ENCODE measurements around the gene IL22RA2.
A peak's percentile ranks its signal among the peaks of the same experiment; 100 is the strongest.

The IL22RA2 gene

DNA sequence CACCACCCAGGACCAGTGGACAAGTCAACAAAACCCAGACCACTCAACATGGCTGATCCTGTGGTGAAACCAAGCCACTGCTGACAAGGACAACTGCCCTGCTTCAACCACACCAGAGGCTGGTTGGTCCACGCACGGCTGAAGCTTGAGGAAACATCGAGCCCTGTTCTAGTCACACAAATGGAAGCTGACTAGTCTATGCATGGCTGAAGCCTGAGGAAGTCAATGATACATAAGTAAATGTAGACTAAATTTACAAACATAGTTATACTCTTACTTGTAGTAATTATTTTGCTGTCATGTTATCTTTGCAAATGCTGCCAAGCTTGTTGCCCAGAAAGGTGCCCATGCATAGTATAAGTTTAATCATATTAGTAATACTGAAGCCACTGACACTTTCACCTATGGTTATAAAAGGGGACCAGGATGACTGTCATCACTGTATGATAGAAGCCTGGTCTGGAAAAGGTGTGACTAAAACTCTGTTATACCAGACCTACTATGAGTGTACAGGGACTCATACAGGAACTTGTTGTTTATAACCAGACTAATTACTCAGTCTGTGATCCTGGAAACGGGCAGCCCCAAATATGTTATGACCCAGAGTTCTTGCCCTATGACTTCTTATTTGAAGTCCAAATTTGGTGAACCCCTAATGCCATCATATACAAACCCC is 5.6 kb downstream of the IL22RA2 start:
- DNase-seq (ENCODE audit: low read depth in 2 of 2) = no peak

DNA sequence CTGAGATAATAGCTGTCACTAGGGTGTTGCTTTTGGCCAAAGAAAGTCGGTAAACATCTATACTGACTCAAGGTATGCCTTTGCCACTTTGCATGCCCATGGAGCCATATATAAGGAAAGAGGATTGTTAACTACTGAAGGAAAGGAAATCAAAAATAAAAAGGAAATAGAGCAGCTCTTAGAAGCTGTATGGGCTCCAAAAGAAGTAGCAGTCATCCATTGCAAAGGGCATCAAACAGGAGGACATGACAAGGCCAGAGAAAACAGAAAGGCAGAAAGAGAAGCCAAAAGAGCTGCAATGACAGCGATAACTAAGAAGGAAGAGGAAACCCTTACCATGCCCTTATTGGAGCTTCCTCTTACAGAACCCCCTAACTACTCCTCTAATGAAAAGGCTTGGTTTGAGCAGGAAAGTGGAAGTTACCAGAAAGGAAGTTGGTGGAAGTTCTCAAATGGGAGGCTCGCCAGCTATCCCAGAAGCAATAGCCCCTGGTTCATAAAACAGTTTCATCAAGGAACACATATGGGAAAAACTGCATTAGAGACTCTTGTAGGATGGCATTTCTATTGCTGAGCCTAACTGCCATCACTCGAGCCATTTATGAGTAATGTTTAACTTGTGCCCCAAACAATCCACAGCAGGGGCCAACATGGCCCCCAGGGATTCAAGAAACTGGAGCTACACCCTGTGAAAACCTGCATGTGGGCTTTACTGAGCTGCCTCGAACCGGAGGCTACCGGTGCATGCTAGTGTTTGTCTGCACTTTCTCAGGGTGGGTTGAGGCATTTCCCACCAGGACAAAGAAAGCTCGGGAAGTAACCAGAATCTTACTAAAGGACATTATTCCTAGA is 7.0 kb downstream of the IL22RA2 start:
- no peak for DNase-seq (ENCODE audit: low read depth in 2 of 2)

DNA sequence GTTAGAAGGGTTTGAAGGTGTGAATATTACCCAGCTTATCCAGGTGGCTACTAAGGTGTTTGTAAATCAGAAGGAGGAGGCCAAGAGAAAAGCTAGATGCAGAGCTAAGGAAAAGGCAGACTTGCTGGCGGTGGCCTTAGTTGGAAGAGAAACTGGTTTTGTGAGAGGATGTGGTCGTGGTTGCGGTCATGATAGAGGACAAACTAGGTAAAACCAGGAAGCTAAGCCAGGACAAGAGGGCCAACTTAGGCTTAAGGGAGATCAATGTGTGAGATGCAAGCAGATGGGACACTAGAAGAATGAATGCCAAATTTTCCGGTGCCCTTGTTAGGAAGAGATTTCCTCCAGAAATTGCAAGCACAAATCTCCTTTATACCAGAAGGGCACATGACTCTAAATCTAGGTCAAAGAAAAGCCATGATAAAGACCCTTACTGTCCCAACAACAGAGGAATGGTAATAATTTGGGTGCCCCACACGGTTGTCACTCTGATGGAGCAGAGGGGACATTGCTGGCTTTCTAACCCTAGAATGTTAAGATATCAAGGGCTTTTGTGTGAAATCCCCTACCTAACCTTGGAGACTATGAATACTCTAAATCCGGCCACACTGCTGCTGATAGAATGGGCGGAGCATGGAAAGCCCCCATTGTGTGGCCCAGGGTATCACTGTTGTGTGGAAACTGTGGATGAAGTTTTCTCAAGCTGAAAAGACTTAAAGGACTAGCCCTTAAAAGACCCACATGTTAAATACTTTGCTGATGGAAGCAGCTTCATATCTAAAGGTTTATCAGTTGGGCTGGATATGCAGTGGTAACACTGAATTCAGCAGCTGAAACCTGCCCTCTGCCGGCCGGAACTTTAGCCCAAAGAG is 7.8 kb downstream of the IL22RA2 start:
- peak in 1 of 2 donors; percentile 10 for DNase-seq (ENCODE audit: low read depth in 2 of 2)

DNA sequence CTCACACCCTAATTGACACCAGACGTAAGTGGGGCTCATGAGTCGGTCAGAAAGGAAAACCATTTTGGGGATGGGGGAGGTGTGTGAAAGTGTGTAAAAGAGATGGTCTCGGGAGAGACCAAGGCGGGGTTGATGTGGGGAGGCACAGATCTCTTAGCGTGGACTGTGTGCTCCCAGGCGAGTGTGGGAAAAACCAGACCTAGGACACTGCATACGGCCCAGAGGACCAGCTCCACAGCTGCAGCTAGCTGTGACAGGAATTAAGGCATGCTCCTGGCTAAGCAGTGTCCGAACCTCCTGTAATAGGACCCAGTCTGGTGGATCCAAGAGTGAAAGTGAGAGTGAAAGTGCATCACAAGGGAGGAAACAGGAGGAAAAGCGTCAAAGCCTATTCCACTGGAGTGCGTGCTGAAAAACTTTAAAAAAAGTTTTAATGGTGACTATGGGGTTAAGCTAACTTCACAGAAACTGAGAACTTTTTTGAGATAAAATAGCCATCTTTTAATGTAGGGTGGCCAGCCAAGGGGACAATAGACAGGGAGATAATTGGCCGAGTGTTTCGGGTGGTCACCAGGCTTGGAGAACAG is 9.6 kb downstream of the IL22RA2 start:
- no peak for DNase-seq (ENCODE audit: low read depth in 2 of 2)

DNA sequence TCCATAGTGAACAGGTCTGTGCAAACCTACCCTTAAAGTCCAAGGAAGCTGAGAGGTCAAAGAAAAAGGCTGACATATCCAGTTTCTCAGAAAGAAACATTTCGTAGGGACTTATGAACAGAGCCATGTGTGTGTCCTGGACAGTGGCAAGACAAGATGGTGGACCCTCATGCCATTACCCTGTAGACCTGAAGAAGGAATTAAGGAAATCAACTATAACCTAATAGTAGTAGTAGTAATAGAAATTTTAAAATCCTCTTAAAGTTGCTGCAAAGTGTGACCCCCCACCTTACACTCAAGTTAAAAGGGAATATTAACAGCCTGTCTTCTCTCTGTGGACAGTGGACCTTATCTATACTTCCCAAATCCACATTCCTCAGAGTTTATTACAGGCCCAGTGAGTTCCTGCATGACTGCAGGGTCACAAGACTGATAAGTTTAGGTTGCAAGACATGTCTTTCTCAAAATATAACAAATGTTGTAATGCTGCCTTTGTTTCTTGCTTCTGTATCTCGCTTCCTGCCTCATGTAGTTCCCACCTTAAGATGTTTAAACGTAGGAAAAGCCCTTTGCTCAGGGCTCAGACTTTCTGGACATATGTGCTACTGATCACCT is 10.6 kb downstream of the IL22RA2 start:
- no peak for DNase-seq (ENCODE audit: low read depth in 2 of 2)

DNA sequence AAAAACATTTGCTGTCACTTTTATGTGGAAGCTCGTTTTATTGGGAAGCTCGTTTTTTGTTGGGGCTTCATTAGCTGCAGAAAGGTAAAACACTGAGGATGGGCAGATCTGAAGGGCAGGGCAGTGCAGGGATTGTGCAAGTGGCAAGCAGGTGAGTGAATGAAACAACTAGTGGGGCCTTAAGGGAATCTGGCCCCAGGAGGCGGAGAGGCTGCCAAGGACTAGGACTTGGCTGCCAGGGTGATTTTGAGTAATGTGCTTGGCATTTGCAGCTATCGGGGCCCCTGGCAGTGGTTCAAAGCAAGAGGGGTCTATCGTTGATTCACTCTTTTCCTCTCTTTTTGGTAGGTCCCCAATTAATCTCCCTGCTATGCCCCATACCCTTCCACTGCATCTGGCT is 11.5 kb downstream of the IL22RA2 start:
- no peak for DNase-seq (ENCODE audit: low read depth in 2 of 2)

DNA sequence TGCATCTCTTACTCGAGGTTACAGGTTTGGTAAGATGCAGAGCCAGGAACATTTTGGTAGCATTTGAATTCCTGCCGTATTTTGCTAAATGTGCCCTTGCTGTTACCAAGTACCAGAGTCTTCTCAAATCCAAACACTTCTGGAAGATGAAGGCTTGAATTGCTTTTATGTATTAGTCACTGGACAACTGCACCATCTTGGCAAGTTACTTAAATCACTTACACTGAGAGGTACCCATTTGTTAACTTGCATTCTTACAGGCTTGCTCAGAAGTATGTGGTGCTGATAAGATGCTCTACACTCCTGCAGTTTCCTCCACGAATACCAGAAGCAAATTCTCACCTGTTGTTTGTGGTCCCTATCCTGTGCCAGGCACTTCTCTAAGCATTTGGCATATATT is 12.7 kb downstream of the IL22RA2 start:
- DNase-seq (ENCODE audit: low read depth in 2 of 2) = no peak

DNA sequence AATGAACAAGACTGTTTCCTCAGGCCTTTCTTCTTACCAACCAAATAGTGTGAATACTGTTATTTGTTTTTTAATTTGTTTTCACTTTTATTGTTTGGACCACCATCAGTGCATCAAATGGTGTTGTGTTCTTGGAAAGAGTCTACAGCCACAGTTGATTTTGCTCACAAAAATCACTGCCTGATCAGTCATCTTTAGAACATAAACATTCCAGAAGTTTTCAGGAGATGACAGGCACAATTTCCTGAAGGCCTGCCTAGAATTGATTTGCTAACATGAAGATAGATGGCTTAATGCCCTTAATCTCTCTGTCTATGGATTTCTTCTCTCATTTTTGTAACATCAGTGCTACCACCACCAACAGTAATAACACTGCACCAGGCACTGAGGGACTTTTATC is 13.5 kb downstream of the IL22RA2 start:
- no peak for DNase-seq (ENCODE audit: low read depth in 2 of 2)

DNA sequence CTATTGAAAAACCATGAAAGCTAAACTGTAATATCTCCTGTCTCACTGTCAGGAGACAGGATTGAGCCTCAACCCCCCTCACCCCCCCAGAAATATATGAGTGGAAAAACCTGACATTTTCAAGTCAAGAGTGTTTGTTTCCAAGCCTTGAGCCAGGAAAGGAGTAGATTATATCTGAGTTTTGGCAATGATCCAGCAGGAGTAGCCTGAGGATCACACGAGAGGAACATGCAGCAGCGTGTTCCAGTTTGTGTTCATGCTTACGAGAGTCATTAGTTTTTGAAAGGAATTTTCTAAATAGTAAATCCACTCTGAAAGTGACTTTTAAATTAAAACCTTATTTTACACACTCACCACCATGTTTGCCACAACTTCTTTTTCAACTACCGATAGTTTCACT is 15.8 kb downstream of the IL22RA2 start:
- DNase-seq (ENCODE audit: low read depth in 2 of 2) = no peak

DNA sequence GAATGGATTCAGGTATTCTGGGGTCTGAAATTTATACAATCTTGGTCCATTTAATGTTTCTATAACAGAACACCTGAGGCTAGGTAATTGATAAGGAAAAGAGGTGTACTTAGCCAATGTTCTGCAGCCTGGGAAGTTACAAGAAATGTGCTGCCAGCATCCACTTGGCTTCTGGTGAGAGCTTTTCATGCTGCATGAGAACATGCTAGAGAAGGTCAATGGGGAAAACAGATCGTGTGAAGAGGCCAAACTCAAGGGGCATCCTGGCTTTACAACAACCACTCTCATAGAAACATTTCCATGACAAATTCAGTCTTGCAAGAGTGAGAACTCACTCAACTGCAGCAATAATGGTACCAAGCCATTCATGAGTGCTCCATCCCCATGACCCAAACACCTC is 16.8 kb downstream of the IL22RA2 start:
- no peak for DNase-seq (ENCODE audit: low read depth in 2 of 2)

DNA sequence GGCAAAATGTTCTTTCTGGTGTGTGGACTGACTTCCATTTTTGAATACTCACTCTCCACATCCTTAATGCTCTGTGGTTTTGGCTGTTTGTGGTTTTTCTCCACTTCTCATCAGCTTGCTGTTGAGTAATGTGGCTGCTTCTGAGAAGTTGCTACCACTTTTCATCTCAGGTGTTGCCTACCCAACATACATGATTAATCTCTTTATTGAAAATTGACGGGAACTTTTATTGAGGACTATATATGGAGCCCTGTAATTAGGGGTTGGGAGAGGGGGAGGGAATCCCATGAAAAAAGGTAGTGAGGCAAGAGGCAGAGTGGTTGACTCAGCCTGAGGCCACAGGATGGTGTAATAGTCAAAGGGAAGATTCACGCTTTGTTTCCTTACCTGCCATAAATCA is 17.6 kb downstream of the IL22RA2 start:
- no peak for DNase-seq (ENCODE audit: low read depth in 2 of 2)

DNA sequence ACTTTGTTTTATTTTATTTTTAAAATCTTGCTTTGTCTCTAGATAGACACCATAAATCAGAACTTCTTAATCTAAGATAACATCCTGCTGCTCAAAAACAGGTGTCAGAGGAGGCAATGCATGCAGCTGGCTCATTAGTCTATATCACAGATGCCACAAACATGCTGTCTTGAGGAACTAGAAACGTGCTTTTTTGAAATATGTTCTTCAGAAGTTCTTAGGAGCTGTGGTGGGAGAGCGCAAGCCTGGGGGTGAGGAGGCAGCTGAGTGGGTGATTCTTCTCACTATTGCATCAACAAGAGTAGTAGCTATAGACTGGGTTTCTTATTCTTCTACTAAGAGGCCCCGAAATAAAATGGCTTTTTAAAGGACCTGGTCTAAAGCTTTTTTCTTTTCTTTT is 23.4 kb downstream of the IL22RA2 start:
- no peak for DNase-seq (ENCODE audit: low read depth in 2 of 2)

DNA sequence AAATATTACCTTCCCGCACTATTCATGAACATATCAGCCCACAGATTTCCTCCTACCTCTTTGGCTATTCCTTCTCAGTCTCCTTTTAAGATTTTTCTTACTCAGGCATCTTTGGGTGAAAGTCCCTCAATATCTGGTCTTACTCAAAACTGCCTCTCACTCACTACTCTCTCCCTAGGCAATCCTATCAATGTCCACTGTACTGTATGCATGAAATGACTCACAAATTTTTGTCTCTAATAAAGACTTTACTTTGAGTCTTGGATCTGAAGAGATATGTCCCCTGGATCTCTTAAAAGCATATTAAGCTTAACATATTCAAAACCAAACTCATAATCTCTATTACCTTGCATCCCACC is 24.4 kb downstream of the IL22RA2 start:
- DNase-seq (ENCODE audit: low read depth in 2 of 2) = no peak

DNA sequence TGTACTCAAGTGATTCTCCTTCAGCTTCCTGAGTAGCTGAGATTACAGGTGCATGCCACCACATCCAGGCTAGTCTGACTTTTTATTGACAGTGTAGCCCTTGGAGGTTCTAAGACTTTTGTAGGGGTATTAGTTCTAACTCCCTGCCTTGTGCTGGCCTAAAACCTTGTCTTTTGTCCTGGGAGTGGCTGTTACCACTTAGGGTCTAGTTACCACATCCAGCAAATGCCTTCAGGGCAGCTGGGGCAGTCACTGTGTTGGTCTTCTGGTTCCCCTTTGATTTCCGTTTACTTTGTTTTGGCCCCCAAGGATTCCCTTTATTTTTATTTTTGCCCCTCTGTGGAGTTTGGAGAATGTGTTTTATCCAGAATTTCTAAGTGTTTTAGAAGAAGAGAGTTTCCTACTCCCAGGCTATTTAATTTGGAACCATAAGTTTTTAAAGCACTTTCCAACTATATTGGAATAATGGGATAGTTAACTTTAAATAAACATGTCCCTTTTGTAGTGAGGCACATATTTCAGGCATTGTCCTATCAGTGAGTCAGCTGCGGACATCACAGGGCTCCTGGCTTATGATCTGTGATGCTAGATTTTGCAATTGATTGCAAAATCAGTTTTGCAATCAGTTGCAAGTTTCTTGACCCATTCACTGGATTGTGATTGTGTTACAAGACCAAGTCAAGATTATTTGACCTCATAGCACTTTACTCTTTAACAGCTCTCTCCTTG is 25.0 kb downstream of the IL22RA2 start:
- no peak for DNase-seq (ENCODE audit: low read depth in 2 of 2)

DNA sequence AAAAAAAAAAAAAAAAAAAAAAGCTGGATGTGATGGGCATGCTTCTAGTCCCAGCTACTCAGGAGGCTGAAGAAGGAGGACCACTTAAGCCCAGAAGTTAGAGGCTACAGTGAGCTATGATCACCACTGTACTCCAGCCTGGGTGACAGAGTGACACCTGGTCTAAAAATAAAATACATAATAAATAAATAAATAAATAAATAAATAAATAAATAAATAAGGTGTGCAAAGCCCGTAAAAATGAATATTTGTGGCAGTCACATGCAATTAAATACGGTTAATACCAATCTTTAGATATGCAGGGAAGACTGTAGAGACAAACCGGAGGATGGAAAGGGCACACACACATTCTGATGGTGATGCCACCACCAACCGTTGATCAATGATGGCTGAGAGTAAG is 26.2 kb downstream of the IL22RA2 start:
- no peak for DNase-seq (ENCODE audit: low read depth in 2 of 2)

DNA sequence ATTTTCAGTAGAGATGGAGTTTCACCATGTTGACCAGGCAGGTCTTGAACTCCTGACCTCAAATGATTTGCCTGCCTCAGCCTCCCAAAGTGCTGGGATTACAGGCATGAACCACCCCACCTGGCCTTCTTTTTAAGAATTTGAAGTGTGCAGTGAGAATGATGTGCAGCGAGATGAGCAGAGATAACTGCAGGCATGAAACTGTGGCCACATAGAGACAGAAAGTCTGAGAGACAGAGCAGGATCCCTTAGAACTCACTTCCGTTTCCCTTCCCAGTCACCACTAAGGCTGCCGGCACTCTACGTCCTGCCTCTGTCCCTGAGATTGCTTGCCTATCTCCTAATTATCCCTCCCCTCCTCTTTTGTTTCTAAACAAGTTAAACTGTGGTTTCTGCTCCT is 27.2 kb downstream of the IL22RA2 start:
- no peak for DNase-seq (ENCODE audit: low read depth in 2 of 2)

DNA sequence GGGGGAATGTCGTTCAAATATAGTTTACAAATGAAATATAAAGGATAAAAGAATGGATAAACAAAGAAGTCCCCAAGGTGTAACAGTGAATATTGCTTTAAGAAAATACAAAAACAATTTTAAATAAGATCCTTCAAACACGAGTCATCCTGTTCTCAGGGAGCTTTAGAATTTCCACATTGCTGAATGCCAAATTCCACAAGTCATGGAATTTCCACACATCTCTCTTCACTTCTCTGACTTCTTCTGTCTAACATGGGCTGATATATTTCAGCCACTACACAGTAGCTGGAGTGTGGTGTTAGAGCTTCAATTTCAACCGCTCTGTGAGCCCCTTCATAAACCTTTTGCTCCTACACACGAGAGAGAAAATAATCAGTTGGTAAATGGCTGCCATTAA is 28.0 kb downstream of the IL22RA2 start:
- DNase-seq (ENCODE audit: low read depth in 2 of 2) = no peak

DNA sequence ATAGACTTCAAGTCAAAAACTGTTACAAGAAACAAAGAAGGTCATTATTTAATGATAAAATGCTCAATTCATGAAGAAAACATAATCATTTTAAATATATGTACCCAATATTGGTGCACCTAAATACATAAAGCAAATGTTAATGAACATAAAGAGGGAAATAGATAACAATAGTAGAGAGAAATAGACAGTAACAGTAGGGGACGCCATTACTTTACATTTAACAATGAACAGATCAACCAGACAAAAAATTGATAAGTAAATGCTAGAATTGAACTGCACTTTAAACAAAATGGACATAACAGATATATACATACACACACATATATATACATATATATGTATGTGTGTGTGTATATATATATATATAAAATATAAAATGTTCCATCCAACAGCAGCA is 37.4 kb downstream of the IL22RA2 start:
- DNase-seq (ENCODE audit: low read depth in 2 of 2) = no peak

DNA sequence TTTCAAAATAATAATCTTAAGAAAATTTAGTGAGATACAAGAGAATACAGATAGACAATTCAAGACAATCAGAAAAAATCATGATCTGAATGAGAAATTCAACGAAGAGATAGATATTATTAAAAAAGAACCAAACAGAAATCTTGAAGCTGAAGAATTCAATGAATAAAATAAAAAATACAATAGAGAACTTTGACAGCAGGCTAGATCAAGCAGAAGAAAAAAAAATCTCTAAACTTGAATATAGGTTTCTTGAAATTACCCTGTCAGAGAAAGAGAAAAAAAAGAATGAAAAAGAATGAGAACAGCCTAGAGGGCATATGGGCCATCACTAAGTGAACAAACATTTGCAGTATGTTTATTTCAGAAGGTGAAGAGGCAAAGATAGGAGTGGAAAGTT is 39.0 kb downstream of the IL22RA2 start:
- no peak for DNase-seq (ENCODE audit: low read depth in 2 of 2)

DNA sequence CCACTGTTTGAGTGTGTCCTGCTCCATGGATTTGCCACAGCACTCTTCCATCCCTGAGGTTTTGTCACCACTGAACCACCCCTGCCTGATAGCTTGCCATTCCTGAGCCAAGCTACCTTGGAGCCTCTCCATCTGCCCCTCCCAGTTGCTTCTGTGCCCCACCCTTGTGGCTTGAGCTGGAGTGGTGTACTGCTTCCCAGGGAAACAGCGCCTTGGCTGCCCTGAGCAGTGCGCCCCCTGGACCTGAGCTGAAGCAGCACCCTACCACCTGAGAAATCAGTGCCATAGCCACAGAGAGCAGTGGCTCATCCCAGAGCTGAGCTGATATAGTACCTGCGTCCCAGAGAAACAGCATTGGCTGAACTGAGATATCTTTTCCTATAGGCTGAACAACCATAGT is 40.3 kb downstream of the IL22RA2 start:
- DNase-seq (ENCODE audit: low read depth in 2 of 2) = no peak

DNA sequence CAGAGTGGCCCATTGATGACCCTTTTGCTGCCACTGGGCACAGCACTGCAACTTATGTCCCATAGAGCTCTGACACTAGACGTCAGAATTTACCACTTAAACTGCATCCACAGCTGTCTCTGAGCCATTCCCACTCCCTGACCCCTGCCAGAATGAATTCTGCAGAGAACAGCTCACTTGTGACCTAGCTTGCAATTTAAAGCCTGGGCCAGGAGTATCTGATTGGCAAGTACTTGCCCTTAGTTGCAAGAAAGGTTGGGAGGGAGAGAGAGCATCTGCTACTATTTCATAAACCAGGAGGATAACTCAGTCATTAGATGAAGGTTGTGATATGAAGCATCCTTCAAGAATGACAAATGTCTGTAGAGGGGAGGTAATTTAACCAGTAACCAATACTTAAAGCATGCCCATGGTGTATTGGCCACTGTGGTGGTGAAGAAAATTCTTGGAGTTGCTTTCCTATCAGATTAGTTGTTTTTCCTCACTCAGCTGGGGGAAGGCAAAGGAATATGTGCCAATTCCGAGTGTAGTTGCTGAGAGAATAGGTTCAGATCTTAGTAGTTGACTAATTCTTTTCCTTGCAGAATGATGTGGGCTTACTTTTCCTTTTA is 46.5 kb downstream of the IL22RA2 start:
- DNase-seq (ENCODE audit: low read depth in 2 of 2) = no peak
